Activated CD8-positive, alpha-beta memory T cell treated with anti-CD3 and anti-CD28 coated beads for 1 hour (primary cell): ENCODE data around the gene SHPK.

Source experiments
- DNase-seq, 2 donors: peaks; one replicate each; pipeline ENCODE4 v3.0.0-alpha.2; 2020; ENCODE audit warnings: low read depth in 1 of 2; ENCODE audit errors: extremely low read depth in 1 of 2

The SHPK gene

DNA sequence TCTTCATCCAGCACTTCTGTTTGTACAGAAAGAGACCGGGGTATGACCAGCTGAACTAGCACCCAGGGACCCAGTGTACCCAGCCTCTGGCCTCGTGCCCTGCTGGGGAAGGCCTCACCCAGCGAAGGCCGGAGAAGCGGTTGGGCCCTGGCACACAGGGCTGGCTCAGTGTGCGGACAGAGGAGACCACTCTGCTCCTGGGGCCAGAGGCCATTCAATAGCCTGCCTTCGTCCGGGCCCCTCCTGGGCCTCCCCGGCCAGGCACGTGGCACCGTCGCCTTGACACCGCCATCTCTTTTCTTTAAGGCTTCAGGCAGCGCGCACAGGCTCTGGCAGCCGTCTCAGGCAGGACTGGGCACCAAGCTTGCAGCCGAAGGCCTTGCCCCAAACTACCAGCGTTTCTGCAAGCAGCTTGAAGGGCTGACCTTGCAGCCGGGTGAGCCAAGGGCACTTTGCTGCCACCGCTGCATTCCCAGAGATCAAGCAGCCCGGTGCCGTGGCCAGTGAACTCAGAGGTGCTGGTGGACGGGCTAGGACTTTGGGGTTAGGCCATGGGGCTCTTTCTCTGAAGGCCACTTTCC lies 24.4 kb upstream of the SHPK start:
- DNase-seq: no peak

DNA sequence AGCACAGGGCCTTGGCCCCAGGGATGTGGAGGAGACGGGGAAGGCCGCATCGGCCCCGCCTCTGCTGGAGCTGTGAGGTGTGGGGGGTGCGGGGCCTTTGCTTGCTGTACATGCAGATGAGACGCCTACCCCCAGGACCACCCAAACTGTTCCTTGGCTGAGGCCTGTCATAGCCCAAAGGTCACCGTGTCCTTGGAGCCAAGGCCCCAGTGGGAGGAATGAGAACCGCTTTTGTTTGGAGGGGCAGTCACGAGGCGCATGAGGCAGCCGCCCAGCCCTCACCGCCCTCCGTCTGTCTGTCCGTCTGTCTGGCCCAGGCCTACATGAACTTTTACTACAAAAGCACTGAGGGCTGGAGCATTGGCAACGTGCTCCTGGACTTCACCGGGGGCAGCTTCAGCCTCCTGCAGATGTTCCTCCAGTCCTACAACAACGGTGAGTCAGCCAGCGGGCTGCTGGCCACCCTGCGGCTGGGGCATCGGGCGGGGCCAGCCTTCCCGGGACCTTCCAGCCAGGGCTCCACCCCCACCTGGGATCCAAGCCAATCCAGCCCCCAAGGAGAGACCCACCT lies 23.6 kb upstream of the SHPK start:
- no peak for DNase-seq

DNA sequence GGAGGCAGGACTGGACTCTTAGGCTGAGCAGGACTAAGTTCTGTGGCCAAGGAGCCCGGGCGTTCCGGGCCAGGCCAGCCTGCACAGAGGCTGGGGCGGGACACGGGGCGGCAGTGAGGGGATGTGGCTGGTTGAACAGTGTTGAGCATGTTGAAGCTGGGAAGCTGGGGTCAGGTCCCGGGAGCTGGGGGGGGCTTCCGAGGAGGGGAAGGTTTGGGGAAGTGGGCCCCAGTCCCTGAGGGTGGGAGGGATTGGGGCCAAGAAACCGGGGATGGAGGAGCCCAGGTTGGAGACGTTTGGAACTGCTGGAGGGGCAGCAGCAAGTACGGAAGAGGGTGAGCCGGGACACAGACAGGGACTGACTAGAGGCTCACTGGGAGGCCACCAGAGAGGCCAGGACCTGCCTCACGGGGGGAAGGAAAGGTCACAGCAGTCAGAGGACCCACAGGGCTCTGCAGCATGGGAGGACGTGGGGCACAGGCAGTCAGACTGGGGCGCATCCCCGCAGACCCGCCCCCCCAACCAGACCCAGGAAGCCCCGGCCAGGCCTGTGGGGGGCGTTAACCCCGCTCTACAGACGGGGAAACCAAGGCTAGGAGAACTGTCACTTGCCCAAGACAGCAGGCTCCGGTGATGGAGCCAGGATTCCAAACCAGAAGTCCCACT lies 22.9 kb upstream of the SHPK start:
- no peak for DNase-seq

DNA sequence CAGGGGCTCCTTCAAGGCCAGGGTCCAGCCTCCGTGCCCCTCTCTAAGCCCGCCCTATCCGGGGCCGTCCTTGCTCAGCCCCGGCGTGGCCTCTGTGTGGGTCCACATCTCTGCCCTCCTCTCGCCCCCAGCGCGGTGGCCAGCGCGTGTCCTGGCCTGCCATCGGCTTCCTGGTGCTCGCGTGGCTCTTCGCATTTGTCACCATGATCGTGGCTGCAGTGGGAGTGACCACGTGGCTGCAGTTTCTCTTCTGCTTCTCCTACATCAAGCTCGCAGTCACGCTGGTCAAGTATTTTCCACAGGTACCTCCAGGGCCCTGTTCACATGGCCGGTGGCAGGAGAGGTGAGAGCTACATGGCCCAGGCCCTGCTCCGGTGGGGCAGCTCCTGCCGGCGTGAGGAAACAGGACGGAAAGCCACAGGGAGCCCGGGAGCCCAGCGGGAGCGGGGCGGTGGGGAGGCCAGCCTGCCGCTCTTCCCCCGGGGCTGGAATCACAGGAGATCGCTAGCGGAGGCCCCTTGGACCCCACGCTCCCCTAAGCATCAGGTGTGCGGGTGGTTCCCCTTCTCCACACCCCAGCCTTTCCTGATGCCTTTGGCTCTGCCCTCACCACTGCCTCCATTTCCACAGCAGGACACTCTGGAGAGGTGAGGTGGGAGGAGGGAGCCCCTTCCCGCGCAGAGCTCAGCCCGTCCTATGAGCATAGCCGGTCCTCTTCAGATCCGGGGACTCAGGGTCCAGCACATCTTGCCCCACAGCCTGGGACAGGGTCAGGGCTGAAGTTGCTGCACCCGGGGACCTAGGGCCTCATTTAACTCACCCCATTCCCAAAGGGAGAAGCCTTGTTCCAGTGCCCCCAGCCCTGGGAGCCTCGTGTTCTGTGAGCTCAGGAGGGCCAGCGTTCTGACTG lies 22.1 kb upstream of the SHPK start:
- no peak for DNase-seq

DNA sequence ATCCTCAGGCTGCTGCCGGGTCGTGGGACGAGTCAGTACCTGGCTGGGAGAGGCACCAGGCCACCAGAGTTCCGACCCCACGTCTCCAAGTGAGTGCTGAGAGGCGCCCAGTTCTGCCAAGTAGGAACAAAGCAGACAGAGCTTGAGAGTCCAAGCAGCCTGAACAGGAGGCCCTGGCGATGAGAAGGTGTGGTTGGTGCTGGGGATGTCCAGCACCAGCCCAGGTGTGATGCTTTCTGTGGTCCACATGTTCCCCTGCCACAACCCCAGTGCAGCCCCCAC lies 21.5 kb upstream of the SHPK start:
- DNase-seq: no peak

DNA sequence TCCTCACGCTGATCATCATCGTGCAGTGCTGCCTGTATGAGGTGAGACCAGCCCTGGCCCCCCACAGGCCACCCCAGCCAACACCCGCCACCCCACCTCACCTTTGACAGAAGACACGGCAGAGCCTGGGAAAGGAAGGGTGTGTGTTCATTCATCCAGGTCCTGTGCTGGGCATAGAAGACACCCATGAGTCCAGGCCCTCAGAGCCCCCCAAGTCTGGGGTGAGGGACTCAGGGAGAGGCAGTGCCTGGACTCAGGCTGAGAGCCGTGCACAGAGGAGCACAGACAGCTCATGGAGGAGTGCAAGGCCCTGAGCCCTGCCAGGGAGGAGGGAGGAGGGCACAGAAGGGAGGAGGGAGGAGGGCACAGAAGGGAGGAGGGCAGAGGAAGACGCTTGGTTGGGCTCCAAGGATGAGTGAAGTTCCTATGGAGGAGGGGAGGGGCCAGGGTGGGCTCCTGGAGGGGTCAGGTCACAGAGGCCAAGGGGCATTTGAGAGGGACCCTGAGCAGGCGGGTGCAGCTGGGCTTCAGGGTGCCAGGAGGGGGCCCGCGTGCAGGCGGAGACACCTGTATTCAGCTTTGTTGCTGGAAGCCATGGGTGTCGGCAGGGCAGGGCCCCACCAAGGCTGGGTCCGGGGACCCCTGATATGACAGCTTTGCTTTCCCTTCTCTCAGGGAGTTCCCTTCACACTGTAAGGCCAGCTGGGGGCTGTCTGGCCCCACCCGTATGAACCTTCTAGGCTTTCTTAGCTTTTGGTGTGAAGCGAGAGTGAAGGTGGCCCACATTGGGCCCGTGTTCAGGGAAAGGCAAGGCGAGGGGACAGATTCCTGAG lies 20.9 kb upstream of the SHPK start:
- no peak for DNase-seq

DNA sequence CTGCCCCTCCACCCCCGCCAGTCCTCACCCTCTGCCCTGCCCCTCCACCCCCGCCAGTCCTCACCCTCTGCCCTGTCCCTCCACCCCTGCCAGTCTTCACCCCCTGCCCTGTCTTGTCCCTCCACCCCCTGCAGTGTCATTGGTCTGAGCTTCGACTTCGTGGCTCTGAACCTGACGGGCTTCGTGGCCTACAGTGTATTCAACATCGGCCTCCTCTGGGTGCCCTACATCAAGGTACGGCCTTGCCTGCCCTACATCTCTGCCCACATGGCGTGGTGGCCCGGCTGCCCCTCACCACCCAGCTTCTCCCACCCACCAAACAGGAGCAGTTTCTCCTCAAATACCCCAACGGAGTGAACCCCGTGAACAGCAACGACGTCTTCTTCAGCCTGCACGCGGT lies 20.3 kb upstream of the SHPK start:
- no peak for DNase-seq

DNA sequence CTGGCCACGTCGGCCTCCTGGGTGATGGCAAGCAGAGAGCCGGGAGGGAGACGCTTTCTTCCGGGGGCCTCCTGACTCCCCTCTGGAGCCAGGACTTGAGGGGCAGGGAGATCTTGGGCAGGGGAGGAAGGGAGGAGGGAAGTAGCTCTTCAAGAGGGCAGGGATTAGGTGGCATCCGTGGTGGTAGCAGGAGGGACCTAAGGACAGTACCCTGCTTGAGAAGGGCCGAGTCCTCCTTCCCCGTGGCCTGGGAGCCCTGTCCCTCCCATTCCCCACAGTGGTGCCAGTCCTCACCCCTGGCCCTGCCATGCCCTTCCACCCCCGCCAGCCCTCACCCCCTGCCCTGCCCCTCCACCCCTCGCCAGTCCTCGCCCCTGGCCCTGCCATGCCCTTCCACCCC lies 19.7 kb upstream of the SHPK start:
- no peak for DNase-seq

DNA sequence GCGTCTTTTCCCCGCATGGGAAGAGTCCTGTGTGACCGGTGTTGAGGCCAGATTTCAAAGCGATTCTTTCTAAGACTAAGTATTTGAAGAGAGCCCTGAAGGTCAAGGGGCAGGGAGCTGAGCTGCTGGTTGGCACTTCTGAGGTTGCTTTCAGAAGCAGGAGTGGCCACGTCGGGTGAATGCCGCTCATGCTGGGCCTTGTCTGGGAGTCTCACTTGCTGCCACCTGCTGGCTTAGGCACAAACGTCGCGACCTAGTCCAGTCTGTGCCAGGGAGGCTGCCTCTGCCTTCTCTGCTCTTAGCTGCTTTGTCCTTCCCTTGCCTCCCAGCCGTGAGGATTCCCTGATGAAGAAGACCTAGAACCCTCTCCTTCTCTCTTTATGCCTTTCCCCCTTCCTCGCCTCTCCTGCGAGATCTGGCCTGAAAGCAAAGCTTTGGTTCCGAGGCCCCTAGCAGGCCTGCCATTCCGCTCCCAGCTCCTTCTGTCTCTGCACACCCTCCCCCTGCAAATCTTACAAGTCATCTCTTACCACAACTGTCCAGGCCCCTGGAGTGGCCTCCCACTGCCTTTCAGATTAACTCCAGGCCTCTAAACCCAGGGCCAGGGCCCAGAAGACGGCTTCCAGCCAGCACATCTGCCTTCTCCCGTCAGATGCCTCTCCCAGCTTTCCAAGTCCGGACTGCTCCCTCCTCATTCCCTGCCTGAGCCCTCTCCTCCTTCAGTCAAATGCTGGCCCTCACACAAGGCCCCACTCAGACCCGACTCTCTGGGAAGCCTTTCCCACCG lies 11.9 kb upstream of the SHPK start:
- peak in 1 of 2 donors; percentile 5 for DNase-seq

DNA sequence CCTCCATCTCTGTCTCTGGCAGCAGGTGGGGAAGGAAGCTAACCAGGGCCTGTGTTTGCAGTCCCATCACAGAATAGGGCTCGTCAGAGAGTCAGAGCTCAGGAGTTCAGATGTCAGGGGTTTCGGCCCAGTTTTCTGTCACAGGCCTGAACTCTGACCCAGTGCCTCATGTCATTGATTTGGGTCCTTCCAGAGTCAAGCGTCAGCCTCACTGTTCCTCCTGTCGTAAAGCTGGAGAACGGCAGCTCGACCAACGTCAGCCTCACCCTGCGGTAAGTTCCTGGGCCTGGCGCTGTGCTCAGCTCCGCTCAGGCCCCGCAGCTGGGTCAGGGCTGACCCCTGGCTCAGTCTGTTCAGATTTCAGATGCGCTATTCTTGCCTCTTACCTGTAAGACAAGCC lies 11.2 kb upstream of the SHPK start:
- no peak for DNase-seq

DNA sequence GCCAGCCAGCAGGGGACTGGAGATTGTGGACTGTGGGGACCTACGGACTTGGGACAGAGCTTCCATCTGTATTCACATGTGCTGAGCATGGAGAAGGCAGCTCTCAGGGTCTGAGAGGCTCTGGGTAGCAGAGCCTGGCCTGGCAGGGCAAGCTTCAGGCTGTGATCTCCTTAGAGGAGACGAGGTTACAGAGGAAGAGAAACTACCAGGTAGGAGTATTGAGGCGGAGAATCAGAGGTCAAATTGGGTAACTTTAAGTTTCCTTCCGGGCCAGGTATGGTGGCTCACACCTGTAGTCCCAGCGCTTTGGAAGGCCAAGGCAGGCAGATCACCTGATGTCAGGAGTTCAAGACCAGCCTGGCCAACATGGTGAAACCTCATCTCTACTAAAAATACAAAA lies 9.3 kb upstream of the SHPK start:
- no peak for DNase-seq

DNA sequence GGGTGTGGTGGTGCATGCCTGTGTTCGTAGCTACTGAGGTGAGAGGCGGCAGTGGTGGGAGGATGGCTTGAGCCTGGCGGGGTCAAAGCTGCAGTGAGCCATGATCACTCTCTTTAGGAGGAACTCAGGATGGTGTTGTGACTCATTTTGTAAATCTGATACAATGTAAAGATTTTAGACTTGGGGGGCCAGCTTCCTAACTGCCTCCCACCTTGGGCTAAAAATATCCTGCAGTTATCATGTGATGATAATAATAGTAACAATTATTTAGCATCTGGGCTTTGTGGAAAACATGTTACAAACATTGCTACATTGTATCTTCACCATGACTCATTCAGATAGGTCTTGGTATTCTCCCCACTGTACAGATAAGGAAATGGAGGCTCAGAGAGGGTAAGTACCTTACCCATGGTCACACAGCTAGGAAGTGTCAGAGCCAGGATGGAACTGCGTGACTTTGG lies 7.9 kb upstream of the SHPK start:
- no peak for DNase-seq

DNA sequence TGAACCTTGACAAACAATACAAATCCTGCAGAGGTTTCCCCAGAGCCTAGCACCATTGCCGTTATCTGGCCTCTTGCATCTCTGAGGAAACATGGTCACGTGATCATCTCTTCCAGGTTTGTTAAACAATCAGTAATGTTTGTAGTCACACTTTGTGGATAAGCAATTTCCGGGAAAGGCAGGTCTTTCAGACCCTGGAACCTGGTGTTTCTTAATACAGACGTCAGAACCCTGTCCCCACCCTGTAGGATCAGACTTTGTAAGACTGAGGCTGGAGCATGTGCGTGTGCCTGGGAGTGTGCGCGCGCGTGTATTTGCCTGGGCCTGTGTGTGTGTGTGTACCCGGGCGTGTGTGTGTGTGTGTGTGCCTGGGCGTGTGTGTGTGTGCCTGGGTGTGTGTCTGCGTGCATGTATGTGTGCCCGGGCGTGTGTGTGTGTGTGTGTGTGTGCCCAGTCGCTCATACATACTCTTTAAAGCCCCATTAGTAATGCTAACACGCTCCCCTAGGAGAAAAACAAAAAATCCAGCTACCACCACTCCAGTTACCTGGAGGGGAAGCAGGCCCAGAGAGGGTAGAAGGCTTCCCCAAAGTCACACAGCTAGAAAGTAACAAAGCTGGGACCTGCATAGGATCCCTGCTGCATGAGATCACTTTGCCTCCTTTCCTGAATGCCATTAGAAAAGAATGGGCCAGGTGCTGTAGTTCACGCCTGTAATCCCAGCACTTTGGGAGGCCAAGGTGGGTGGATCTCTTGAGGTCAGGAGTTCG lies 5.9 kb upstream of the SHPK start:
- no peak for DNase-seq

DNA sequence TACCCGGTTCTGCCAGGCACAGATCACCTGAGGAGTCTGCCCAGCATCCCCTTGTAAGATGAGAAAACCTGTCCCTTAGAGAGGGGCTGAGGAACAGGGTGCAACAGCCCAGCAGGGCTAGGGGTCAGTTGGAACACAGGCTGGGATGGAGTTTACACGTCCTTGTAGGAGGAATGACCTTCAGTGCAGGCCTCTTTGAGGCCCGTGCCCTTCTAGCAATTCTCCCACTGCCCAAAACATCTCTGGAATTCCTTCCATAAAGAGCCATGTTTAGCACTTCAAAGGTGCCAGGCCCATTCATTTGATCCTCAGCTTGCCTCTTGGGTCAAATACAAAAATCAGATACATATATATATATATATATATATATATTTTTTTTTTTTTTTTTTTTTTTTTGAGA lies 5.0 kb upstream of the SHPK start:
- no peak for DNase-seq

DNA sequence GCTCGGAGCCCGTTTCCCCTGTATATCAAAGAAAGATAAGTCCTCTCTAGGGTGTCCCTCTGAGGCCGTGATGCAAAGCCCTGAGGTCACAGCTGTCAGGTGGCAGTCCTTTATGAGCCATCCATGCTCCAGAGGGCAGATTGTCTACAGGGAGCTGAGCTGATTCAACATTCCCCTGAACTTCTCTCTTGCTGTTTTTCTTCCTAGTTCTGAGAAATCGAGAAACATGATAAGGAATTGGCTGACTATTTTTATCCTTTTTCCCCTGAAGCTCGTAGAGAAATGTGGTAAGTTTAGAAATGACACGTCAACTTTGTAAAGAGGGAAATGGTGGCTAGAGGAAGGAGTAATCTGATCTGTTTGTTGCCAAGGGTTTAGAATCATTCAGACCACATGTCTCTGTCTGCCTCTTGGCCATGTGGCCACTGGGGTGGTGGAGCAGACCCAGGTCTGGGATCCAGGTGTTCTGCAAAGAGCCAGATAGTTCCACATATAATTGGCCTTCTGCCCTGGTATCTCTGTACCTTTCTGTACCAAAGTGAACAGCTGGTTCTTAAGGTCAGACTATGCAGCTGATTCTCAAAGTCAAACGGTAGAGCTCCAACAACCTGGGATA lies 4.0 kb upstream of the SHPK start:
- DNase-seq: no peak

DNA sequence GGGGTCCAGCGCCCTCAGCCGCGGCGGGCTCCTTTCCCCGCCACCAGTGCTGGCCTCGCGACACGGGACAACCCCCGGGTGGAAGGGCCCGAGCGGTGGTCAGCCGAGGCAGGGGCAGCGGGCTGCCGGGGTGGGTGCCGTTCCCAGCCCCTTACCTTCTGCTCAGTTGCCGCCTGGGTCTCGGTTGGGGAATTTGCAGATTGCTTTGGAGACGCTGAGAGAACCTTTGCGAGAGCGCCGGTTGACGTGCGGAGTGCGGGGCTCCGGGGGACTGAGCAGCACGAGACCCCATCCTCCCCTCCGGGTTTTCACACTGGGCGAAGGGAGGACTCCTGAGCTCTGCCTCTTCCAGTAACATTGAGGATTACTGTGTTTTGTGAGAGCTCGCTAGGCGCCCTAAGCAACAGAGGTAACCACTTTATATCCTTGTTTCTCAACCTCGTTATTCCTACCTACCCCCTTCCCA lies 891 bp upstream of the SHPK start:
- no peak for DNase-seq

DNA sequence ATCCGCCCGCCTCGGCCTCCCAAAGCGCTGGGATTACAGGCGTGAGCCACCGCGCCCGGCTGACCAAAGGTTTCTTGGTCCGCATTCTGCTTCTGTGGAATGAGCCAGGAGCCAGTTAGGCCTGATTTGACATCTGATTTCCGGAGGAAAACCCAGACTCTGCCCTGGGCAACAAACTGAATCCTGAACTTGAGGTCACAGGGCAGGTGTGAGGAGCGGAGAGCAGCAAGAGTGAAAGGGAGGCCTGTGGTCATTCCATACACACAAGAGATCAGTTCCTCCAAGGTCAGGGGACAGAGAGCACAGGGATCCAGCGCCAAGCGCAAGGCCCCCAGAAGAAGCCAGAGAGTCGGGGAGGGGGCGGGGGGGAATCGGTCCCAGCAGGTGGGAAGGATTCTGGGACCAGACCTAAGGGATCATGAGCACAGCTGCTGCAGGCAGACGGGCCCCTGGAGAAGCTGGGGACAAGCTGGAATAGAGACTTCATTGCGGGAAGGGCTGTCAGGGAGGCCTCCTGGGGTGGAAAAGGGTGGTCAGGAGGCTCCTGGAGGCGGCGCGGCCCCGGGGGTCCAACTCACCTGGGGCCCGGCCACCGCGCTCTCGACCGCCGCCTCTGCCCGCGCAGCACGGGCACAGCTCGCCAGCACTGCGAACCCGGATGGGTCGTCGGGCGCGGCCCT lies 436 bp downstream of the SHPK start:
- DNase-seq: no peak

DNA sequence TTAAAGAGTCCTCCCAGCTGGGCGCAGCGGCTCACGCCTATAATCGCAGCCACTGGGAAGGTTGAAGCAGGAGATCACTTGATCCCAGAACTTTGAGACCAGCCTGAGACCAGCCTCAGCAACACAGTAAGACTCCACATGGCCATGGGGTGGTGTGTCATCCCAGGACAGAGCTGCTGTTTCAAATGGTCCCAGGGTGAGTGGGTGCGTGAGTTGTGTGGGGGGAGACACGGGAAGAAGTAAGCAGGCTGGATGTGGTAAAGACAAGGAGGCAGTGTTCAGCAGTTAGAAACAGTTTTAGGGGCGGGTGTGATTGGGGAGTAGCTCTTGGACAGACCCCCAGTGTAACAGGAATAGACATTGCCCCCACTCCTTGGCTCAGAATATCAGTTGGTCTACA lies 3.8 kb downstream of the SHPK start:
- no peak for DNase-seq
